ENCODE data around the gene CXCR2.
A peak's percentile ranks its signal among the peaks of the same experiment; 100 is the strongest.

The CXCR2 gene

DNA sequence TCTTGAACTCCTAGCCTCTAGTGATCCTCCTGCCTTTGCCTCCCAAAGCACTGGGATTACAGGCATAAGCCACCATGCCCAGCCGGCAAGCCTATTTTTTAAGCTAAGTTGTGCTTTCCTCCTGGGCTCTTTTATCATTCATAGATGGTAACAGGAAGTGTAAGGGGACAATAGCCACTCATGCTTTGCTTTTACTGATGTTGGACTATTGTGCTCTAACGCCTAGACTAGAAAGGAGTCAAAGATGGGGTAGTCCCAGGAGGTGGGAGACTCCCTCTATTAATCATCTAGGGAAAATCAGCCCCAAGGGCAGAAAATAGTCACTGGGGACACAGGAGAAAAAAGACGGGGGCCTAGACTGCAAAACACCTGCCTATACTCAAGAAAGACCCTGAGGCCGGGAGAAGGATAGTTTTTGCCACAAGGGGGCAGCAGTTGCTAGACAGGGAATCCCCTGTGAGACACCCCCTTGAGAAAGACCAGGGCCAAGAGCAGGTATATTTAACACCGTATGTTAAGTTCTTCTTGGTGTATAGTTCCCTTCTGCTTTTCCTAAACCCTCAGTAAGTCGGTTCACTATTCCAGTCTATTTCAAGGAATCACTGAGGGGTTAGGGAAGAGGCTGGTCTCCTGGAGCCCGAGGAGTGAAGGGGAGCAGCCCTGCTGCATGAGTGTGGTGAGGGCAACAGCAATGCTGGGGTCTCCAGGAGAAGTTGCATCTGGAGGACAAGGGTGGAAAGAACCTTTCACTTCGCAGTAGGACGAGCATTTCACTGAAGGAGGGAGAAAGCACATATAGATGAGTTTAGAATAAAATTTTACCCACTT, 43.0 kb downstream of the CXCR2 start (continued):
- TF ChIP-seq HOXD13 (CRISPR knock-in tag; IDR thresholded peaks at IDR 0.05; ENCODE audit: borderline replicate concordance) = no peak
- no peak for TF ChIP-seq ZNF138 (tag by site-specific recombination; IDR thresholded peaks at IDR 0.05; ENCODE audit: borderline replicate concordance)
- no peak for TF ChIP-seq ZNF174 (tag by site-specific recombination; IDR thresholded peaks at IDR 0.05)
- TF ChIP-seq ZNF76 (tag by site-specific recombination; IDR thresholded peaks at IDR 0.05; ENCODE audit: borderline replicate concordance, low read depth) = no peak
- no peak for TF ChIP-seq ZNF514 (tag by site-specific recombination; IDR thresholded peaks at IDR 0.05)
- TF ChIP-seq ZNF146 (tag by site-specific recombination; IDR thresholded peaks at IDR 0.05) = no peak
- TF ChIP-seq ZNF747 (tag by site-specific recombination; IDR thresholded peaks at IDR 0.05) = no peak
- TF ChIP-seq, protein P1, sequence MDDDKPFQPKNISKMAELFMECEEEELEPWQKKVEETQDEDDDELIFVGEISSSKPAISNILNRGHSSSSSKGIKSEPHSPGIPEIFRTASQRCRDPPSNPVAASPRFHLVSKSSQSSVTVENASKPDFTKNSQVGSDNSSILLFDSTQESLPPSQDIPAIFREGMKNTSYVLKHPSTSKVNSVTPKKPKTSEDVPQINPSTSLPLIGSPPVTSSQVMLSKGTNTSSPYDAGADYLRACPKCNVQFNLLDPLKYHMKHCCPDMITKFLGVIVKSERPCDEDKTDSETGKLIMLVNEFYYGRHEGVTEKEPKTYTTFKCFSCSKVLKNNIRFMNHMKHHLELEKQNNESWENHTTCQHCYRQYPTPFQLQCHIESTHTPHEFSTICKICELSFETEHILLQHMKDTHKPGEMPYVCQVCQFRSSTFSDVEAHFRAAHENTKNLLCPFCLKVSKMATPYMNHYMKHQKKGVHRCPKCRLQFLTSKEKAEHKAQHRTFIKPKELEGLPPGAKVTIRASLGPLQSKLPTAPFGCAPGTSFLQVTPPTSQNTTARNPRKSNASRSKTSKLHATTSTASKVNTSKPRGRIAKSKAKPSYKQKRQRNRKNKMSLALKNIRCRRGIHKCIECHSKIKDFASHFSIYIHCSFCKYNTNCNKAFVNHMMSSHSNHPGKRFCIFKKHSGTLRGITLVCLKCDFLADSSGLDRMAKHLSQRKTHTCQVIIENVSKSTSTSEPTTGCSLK (tag by site-specific recombination; IDR thresholded peaks at IDR 0.05) = no peak
- no peak for TF ChIP-seq KLF9 (tag by site-specific recombination; IDR thresholded peaks at IDR 0.05; ENCODE audit: low read depth)
- no peak for TF ChIP-seq PRDM2 (tag by site-specific recombination; IDR thresholded peaks at IDR 0.05; ENCODE audit: borderline replicate concordance)
- no peak for TF ChIP-seq FEZF1 (tag by site-specific recombination; IDR thresholded peaks at IDR 0.05)
- TF ChIP-seq ZNF654 (tag by site-specific recombination; IDR thresholded peaks at IDR 0.05; ENCODE audit: low read depth) = peak; percentile 43
- no peak for TF ChIP-seq TSHZ1 (tag by site-specific recombination; IDR thresholded peaks at IDR 0.05; ENCODE audit: borderline replicate concordance)
- TF ChIP-seq ZBTB1 (tag by site-specific recombination; IDR thresholded peaks at IDR 0.05) = no peak
- peak; percentile 20; the same call in 1 of the 2 replicates for TF ChIP-seq CTCF (tag by site-specific recombination; IDR thresholded peaks at IDR 0.05)
- TF ChIP-seq ZNF37A (tag by site-specific recombination; IDR thresholded peaks at IDR 0.05) = no peak
- no peak for TF ChIP-seq ZNF558 (tag by site-specific recombination; IDR thresholded peaks at IDR 0.05)
- TF ChIP-seq, protein P2, sequence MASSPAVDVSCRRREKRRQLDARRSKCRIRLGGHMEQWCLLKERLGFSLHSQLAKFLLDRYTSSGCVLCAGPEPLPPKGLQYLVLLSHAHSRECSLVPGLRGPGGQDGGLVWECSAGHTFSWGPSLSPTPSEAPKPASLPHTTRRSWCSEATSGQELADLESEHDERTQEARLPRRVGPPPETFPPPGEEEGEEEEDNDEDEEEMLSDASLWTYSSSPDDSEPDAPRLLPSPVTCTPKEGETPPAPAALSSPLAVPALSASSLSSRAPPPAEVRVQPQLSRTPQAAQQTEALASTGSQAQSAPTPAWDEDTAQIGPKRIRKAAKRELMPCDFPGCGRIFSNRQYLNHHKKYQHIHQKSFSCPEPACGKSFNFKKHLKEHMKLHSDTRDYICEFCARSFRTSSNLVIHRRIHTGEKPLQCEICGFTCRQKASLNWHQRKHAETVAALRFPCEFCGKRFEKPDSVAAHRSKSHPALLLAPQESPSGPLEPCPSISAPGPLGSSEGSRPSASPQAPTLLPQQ (tag by site-specific recombination; IDR thresholded peaks at IDR 0.05) = no peak

Measured in HEK293 (cell line).